WTC11 (cell line): ENCODE measurements around the gene SDS. TPM values are rescaled to one million over a fixed set of nuclear protein-coding genes. Genes with fewer than 3 reads are reported as not detected.

Experiments
- ATAC-seq: fragments of 200-7000 bp; cut with Tn5 transposase; 2 replicates; pipeline ENCODE4 v1.10.0; 2021; ENCODE audit warnings: mild to moderate bottlenecking, moderate library complexity
- CTCF ChIA-PET: fragments of 300-600 bp; sonication (Branson Sonifier 250); formaldehyde crosslinking; loops from one replicate; lab custom pipeline; 2021; ENCODE audit warnings: antibody characterized with exemption; lab: Charles Lee
- POLR2A ChIA-PET: fragments of 350-600 bp; sonication (Branson Sonifier 250); formaldehyde crosslinking; loops from one replicate; lab custom pipeline; 2021; ENCODE audit warnings: antibody characterized with exemption; lab: Charles Lee
- DNase-seq: peaks from one replicate; pipeline ENCODE4 v3.0.0; 2021; ENCODE audit warnings: low spot score
- H3K27ac Mint-ChIP-seq: 2 replicates; pipeline ENCODE4 v1.8.0; 2021; ENCODE audit warnings: mixed read lengths
- H3K27me3 Mint-ChIP-seq: 2 replicates; pipeline ENCODE4 v1.8.0; 2021; ENCODE audit warnings: low read depth, mild to moderate bottlenecking, moderate library complexity, mixed read lengths
- H3K36me3 Mint-ChIP-seq: 2 replicates; pipeline ENCODE4 v1.8.0; 2021; ENCODE audit warnings: mixed read lengths
- H3K4me1 Mint-ChIP-seq: 2 replicates; pipeline ENCODE4 v1.8.0; 2022; ENCODE audit warnings: mixed read lengths
- H3K4me3 Mint-ChIP-seq: 2 replicates; pipeline ENCODE4 v1.8.0; 2021; ENCODE audit warnings: mild to moderate bottlenecking, moderate library complexity, mixed read lengths
- H3K9me3 Mint-ChIP-seq: 2 replicates; pipeline ENCODE4 v1.8.0; 2021; ENCODE audit warnings: mixed read lengths
- ATF6 ChIP-seq: sonication (generic); formaldehyde crosslinking; IDR thresholded peaks from 2 replicates; pipeline ENCODE4 v1.8.1; 2023; ENCODE audit warnings: mild to moderate bottlenecking, missing genetic modification reagents
- CDX4 ChIP-seq: fragments of 250-450 bp; sonication (Bioruptor Pico); IDR thresholded peaks from 2 replicates; pipeline ENCODE4 v1.9.0; 2021; ENCODE audit warnings: moderate library complexity, mild to moderate bottlenecking, inconsistent platforms, borderline replicate concordance
- FOXJ3 ChIP-seq: sonication (generic); formaldehyde crosslinking; IDR thresholded peaks from 2 replicates; pipeline ENCODE4 v1.9.0; 2021; ENCODE audit warnings: missing genetic modification reagents, mild to moderate bottlenecking, borderline replicate concordance
- FOXP4 ChIP-seq: sonication (generic); formaldehyde crosslinking; IDR thresholded peaks from 2 replicates; pipeline ENCODE4 v1.8.0; 2022; ENCODE audit warnings: mild to moderate bottlenecking, missing genetic modification reagents
- GABPB1 ChIP-seq: sonication (generic); formaldehyde crosslinking; IDR thresholded peaks from 2 replicates; pipeline ENCODE4 v1.8.1; 2023; ENCODE audit warnings: mild to moderate bottlenecking, missing genetic modification reagents
- GTF2I ChIP-seq: fragments of 250-450 bp; sonication (Bioruptor Pico); conservative IDR thresholded peaks from 2 replicates; pipeline ENCODE4 v1.4.0; 2021; ENCODE audit warnings: mild to moderate bottlenecking
- IRF2 ChIP-seq: sonication (generic); formaldehyde crosslinking; IDR thresholded peaks from 2 replicates; pipeline ENCODE4 v1.8.0; 2022; ENCODE audit warnings: low read depth, missing genetic modification reagents, borderline replicate concordance
- KAT7 ChIP-seq: sonication (generic); formaldehyde crosslinking; IDR thresholded peaks from 2 replicates; pipeline ENCODE4 v1.8.1; 2023; ENCODE audit warnings: missing genetic modification reagents, mild to moderate bottlenecking, borderline replicate concordance
- MYBL2 ChIP-seq: sonication (generic); formaldehyde crosslinking; IDR thresholded peaks from 2 replicates; pipeline ENCODE4 v1.8.1; 2023; ENCODE audit warnings: mild to moderate bottlenecking, moderate library complexity, missing genetic modification reagents
- NFATC4 ChIP-seq: fragments of 250-450 bp; sonication (Bioruptor Pico); IDR thresholded peaks from 2 replicates; pipeline ENCODE4 v1.9.0; 2021; ENCODE audit warnings: mild to moderate bottlenecking
- NR3C1 ChIP-seq: sonication (generic); formaldehyde crosslinking; conservative IDR thresholded peaks from 2 replicates; pipeline ENCODE4 v1.8.1; 2023; ENCODE audit warnings: low read depth, mild to moderate bottlenecking, missing genetic modification reagents
- OVOL2 ChIP-seq: fragments of 250-450 bp; sonication (Bioruptor Pico); IDR thresholded peaks from 2 replicates; pipeline ENCODE4 v1.9.0; 2021; ENCODE audit warnings: mild to moderate bottlenecking, borderline replicate concordance
- TCF7 ChIP-seq: sonication (generic); formaldehyde crosslinking; IDR thresholded peaks from 2 replicates; pipeline ENCODE4 v1.8.0; 2022; ENCODE audit warnings: mild to moderate bottlenecking, low read depth, missing genetic modification reagents, moderate library complexity
- TEAD4 ChIP-seq: sonication (generic); formaldehyde crosslinking; IDR thresholded peaks from 2 replicates; pipeline ENCODE4 v1.8.0; 2022; ENCODE audit warnings: mild to moderate bottlenecking, missing genetic modification reagents
- ZBTB21 ChIP-seq: sonication (generic); formaldehyde crosslinking; IDR thresholded peaks from 2 replicates; pipeline ENCODE4 v1.8.1; 2023; ENCODE audit warnings: mild to moderate bottlenecking, missing genetic modification reagents, borderline replicate concordance
- ZMAT4 ChIP-seq: fragments of 250-450 bp; sonication (Bioruptor Pico); IDR thresholded peaks from 2 replicates; pipeline ENCODE4 v1.9.0; 2021; ENCODE audit warnings: mild to moderate bottlenecking
- ZNF138 ChIP-seq: sonication (generic); formaldehyde crosslinking; conservative IDR thresholded peaks from 2 replicates; pipeline ENCODE4 v1.8.1; 2022; ENCODE audit warnings: mild to moderate bottlenecking, moderate library complexity, missing genetic modification reagents
- ZNF396 ChIP-seq: fragments of 250-450 bp; sonication (Bioruptor Pico); IDR thresholded peaks from 2 replicates; pipeline ENCODE4 v1.8.0; 2021; ENCODE audit warnings: mild to moderate bottlenecking, moderate library complexity, borderline replicate concordance
- total RNA-seq: library from RNA; stranded (reverse); gene quantifications from 3 replicates; pipeline ENCODE4 v1.2.3, GENCODE V29; 2021
- TF ChIP-seq, protein P1 (sequence below): sonication (generic); formaldehyde crosslinking; IDR thresholded peaks from 2 replicates; pipeline ENCODE4 v1.8.1; 2023; ENCODE audit warnings: mild to moderate bottlenecking, missing genetic modification reagents, moderate library complexity
- TF ChIP-seq, protein P2 (sequence below): sonication (generic); formaldehyde crosslinking; IDR thresholded peaks from 2 replicates; pipeline ENCODE4 v1.8.0; 2023; ENCODE audit warnings: mild to moderate bottlenecking, missing genetic modification reagents
- TF ChIP-seq, protein P3 (sequence below): sonication (generic); formaldehyde crosslinking; IDR thresholded peaks from 2 replicates; pipeline ENCODE4 v1.8.0; 2023; ENCODE audit warnings: missing genetic modification reagents, mild to moderate bottlenecking, borderline replicate concordance

The SDS gene
- total RNA-seq, 1 experiment from 2014 or later = 0.31 TPM

- Mint-ChIP-seq H3K4me3 (no peak overlapping the region), H3K4me1 (peaks cover 22% of the 10 kb centered on the region), H3K36me3 (no peaks in the 10 kb centered on the region), H3K9me3 (no peaks in the 10 kb centered on the region), H3K27me3 (no peaks in the 10 kb centered on the region), H3K27ac (peak overlapping the region; percentile 16; the same call in 1 of the 2 replicates)
- no peak for TF ChIP-seq OVOL2 (CRISPR knock-in tag)
- no peak for TF ChIP-seq ZMAT4
- no peak for TF ChIP-seq MYBL2 (CRISPR knock-in tag)
- TF ChIP-seq ZBTB21 = no peak
- no peak for TF ChIP-seq ZNF396 (CRISPR knock-in tag)
- TF ChIP-seq KAT7 (CRISPR knock-in tag) = no peak
- TF ChIP-seq NFATC4 (CRISPR knock-in tag) = no peak
- no peak for TF ChIP-seq GTF2I (CRISPR knock-in tag)
- CTCF ChIA-PET = interaction anchor here (0.6 to 5.4 kb wide), 6 partner anchors 13 to 580 kb away, joined by 4 to 41 read pairs (median 4); partner anchors contain the start of gene SDSL
- no peak for DNase-seq
- ATAC-seq = no peak
- POLR2A ChIA-PET = interaction anchor here (0.5 to 0.7 kb wide), 4 partner anchors 29 to 979 kb away, joined by 3 to 4 read pairs (median 4); no protein-coding TSS in a partner anchor
These were observed 2.0 kb upstream of the SDS start for GRCh38 chr12:113405694-113406093.

GRCh38 chr12:113402586-113403260, 964 bp downstream of the SDS start:
- ATAC-seq = no peak
- CTCF ChIA-PET = interaction anchor here (1.6 kb wide), 1 partner anchor 23 kb away, joined by 6 read pairs; no protein-coding TSS in a partner anchor
- TF ChIP-seq, protein P1, sequence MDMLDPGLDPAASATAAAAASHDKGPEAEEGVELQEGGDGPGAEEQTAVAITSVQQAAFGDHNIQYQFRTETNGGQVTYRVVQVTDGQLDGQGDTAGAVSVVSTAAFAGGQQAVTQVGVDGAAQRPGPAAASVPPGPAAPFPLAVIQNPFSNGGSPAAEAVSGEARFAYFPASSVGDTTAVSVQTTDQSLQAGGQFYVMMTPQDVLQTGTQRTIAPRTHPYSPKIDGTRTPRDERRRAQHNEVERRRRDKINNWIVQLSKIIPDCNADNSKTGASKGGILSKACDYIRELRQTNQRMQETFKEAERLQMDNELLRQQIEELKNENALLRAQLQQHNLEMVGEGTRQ = no peak
- TF ChIP-seq TEAD4 (CRISPR knock-in tag) (no peak), OVOL2 (CRISPR knock-in tag) (no peak), ZNF138 (CRISPR knock-in tag) (no peak), NR3C1 (no peak), ATF6 (CRISPR knock-in tag) (no peak), CDX4 (CRISPR knock-in tag) (no peak), GABPB1 (no peak), TCF7 (CRISPR knock-in tag) (no peak), IRF2 (no peak), FOXP4 (CRISPR knock-in tag) (no peak), ZBTB21 (no peak), FOXJ3 (no peak)
- TF ChIP-seq, protein P2, sequence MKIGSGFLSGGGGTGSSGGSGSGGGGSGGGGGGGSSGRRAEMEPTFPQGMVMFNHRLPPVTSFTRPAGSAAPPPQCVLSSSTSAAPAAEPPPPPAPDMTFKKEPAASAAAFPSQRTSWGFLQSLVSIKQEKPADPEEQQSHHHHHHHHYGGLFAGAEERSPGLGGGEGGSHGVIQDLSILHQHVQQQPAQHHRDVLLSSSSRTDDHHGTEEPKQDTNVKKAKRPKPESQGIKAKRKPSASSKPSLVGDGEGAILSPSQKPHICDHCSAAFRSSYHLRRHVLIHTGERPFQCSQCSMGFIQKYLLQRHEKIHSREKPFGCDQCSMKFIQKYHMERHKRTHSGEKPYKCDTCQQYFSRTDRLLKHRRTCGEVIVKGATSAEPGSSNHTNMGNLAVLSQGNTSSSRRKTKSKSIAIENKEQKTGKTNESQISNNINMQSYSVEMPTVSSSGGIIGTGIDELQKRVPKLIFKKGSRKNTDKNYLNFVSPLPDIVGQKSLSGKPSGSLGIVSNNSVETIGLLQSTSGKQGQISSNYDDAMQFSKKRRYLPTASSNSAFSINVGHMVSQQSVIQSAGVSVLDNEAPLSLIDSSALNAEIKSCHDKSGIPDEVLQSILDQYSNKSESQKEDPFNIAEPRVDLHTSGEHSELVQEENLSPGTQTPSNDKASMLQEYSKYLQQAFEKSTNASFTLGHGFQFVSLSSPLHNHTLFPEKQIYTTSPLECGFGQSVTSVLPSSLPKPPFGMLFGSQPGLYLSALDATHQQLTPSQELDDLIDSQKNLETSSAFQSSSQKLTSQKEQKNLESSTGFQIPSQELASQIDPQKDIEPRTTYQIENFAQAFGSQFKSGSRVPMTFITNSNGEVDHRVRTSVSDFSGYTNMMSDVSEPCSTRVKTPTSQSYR (CRISPR knock-in tag) = no peak
- TF ChIP-seq, protein P3, sequence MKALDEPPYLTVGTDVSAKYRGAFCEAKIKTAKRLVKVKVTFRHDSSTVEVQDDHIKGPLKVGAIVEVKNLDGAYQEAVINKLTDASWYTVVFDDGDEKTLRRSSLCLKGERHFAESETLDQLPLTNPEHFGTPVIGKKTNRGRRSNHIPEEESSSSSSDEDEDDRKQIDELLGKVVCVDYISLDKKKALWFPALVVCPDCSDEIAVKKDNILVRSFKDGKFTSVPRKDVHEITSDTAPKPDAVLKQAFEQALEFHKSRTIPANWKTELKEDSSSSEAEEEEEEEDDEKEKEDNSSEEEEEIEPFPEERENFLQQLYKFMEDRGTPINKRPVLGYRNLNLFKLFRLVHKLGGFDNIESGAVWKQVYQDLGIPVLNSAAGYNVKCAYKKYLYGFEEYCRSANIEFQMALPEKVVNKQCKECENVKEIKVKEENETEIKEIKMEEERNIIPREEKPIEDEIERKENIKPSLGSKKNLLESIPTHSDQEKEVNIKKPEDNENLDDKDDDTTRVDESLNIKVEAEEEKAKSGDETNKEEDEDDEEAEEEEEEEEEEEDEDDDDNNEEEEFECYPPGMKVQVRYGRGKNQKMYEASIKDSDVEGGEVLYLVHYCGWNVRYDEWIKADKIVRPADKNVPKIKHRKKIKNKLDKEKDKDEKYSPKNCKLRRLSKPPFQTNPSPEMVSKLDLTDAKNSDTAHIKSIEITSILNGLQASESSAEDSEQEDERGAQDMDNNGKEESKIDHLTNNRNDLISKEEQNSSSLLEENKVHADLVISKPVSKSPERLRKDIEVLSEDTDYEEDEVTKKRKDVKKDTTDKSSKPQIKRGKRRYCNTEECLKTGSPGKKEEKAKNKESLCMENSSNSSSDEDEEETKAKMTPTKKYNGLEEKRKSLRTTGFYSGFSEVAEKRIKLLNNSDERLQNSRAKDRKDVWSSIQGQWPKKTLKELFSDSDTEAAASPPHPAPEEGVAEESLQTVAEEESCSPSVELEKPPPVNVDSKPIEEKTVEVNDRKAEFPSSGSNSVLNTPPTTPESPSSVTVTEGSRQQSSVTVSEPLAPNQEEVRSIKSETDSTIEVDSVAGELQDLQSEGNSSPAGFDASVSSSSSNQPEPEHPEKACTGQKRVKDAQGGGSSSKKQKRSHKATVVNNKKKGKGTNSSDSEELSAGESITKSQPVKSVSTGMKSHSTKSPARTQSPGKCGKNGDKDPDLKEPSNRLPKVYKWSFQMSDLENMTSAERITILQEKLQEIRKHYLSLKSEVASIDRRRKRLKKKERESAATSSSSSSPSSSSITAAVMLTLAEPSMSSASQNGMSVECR (CRISPR knock-in tag) = no peak

More at GRCh38 chr12:113402586-113403260, 964 bp downstream of the SDS start:
- POLR2A ChIA-PET = no interaction called here
- Mint-ChIP-seq H3K9me3 (no peaks in the 10 kb centered on the region), H3K36me3 (no peaks in the 10 kb centered on the region), H3K27me3 (no peaks in the 10 kb centered on the region), H3K4me3 (no peak overlapping the region), H3K4me1 (peaks cover 22% of the 10 kb centered on the region), H3K27ac (no peak overlapping the region)
- DNase-seq = no peak
